A673 (cell line): ENCODE results near the gene ACE. TPM values are rescaled to one million over a fixed set of nuclear protein-coding genes. Genes with fewer than 3 reads are reported as not detected.

Experiments
- BruUV-seq: library from RNA; stranded (reverse); fragments of 400-500 nt; replicated peaks from 2 replicates; lab custom pipeline; 2021; lab: Mats Ljungman, UMichigan
- CTCF ChIA-PET: fragments of 300-600 bp; sonication (Branson Sonifier 250); formaldehyde crosslinking; loops from one replicate; lab custom pipeline; 2022; ENCODE audit warnings: antibody characterized with exemption; lab: Charles Lee
- POLR2A ChIA-PET: fragments of 300-600 bp; sonication (Branson Sonifier 250); formaldehyde crosslinking; loops from one replicate; lab custom pipeline; 2022; ENCODE audit warnings: antibody characterized with exemption; ENCODE audit not compliant: low non-redundant PET; lab: Charles Lee
- DNase-seq: peaks from one replicate; pipeline ENCODE4 v3.0.0-alpha.2; 2015; ENCODE audit warnings: low spot score
- H3K27ac ChIP-seq: fragments of 200-600 bp; sonication (generic); 2 replicates; pipeline ENCODE4 v1.5.1; 2016; ENCODE audit warnings: mixed run types, low read depth, mild to moderate bottlenecking, mixed read lengths, antibody characterized with exemption, low read length; ENCODE audit not compliant: poor library complexity, severe bottlenecking
- H3K27me3 ChIP-seq: fragments of 200-600 bp; sonication (generic); replicated peaks from 2 replicates; pipeline ENCODE4 v1.6.1; 2017; ENCODE audit warnings: mixed run types, low read depth, mild to moderate bottlenecking, mixed read lengths, antibody characterized with exemption, low read length; ENCODE audit not compliant: insufficient read depth, poor library complexity
- H3K36me3 ChIP-seq: fragments of 200-600 bp; sonication (generic); 2 replicates; pipeline ENCODE4 v1.6.1; 2016; ENCODE audit warnings: mixed run types, mild to moderate bottlenecking, mixed read lengths, antibody characterized with exemption, low read length; ENCODE audit not compliant: insufficient read depth, poor library complexity, severe bottlenecking
- H3K4me1 ChIP-seq: fragments of 200-600 bp; sonication (generic); 2 replicates; pipeline ENCODE4 v1.6.1; 2017; ENCODE audit warnings: mixed run types, mild to moderate bottlenecking, mixed read lengths, antibody characterized with exemption, low read length; ENCODE audit not compliant: insufficient read depth, poor library complexity, severe bottlenecking
- H3K4me3 ChIP-seq: fragments of 200-600 bp; sonication (generic); 2 replicates; pipeline ENCODE4 v1.5.1; 2016; ENCODE audit warnings: low read depth, mixed run types, mild to moderate bottlenecking, mixed read lengths, low read length; ENCODE audit not compliant: poor library complexity, severe bottlenecking
- H3K9me3 ChIP-seq: fragments of 200-600 bp; sonication (generic); 2 replicates; pipeline ENCODE4 v1.6.1; 2016; ENCODE audit warnings: mixed run types, low read depth, mild to moderate bottlenecking, mixed read lengths, antibody characterized with exemption, low read length; ENCODE audit not compliant: poor library complexity, severe bottlenecking
- CTCF ChIP-seq: fragments of 300-800, 200-600 bp; sonication (generic); conservative IDR thresholded peaks from 2 replicates; pipeline ENCODE4 v1.5.1; 2017; ENCODE audit warnings: low read depth, mild to moderate bottlenecking, antibody characterized with exemption, low read length, moderate library complexity, mixed read lengths
- EZH2 ChIP-seq: fragments of 200-600 bp; sonication (generic); IDR thresholded peaks from 2 replicates; pipeline ENCODE4 v1.6.1; 2017; ENCODE audit warnings: borderline replicate concordance, low read depth, mild to moderate bottlenecking, mixed read lengths, antibody characterized with exemption, low read length; ENCODE audit not compliant: poor library complexity, severe bottlenecking
- intact Hi-C: fragments of 100-400 bp; cut with micrococcal nuclease; formaldehyde crosslinking; loops from one replicate; pipeline ENCODE4 v1.10.0; 2022; ENCODE audit not compliant: unreplicated experiment
- total RNA-seq: library from RNA; stranded (reverse); gene quantifications from 2 replicates; pipeline ENCODE4 v1.2.3, GENCODE V29; 2021

The ACE gene
- total RNA-seq, 1 experiment from 2014 or later = 2.1 TPM

DNA sequence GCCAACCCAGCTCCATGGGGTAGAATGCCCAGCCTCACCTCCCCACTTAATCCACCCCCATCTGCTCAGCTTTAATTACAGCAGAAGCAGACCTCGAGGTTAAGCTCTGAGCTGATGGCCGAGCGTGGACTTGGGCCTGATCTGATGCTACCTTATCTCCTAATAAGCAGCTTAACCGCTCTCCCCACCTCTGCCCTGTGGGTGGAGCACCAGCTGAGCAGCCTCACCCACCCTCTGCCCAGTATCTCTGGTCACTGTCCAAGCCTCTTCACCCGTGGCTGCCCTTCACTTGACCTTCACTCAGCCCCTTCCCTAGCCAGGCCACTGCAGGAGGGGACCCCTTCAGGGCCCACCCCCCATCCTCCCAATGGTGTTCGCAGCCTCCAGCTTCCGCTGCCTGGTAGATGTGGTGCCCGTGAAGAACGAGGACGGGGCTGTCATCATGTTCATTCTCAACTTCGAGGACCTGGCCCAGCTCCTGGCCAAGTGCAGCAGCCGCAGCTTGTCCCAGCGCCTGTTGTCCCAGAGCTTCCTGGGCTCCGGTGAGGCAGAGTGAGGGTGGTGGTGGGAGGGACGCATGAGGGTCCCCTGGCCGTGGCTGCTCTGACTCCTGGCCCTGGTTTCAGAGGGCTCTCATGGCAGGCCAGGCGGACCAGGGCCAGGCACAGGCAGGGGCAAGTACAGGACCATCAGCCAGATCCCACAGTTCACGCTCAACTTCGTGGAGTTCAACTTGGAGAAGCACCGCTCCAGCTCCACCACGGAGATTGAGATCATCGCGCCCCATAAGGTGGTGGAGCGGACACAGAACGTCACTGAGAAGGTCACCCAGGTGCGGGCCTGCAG, 53.1 kb downstream of the ACE start:
- H3K4me1 ChIP-seq = no peaks in the 10 kb centered on the region
- POLR2A ChIA-PET = no interaction called here
- no peaks in the 10 kb centered on the region for H3K36me3 ChIP-seq
- H3K9me3 ChIP-seq = no peaks in the 10 kb centered on the region
- CTCF ChIA-PET = no interaction called here
- H3K27ac ChIP-seq = no peak overlapping the region
- DNase-seq = no peak
- TF ChIP-seq EZH2 = no peak
- no peak for TF ChIP-seq CTCF
- no TSS peak for BruUV-seq
- intact Hi-C loops = no loop called here
- H3K27me3 ChIP-seq = no peaks in the 10 kb centered on the region
- H3K4me3 ChIP-seq = no peak overlapping the region

- intact Hi-C loops = no loop called here
- BruUV-seq = no TSS peak
- Histone ChIP-seq H3K4me1 (no peaks in the 10 kb centered on the region), H3K27me3 (no peaks in the 10 kb centered on the region), H3K4me3 (no peak overlapping the region), H3K36me3 (no peaks in the 10 kb centered on the region), H3K27ac (no peak overlapping the region), H3K9me3 (no peaks in the 10 kb centered on the region)
- no peak for TF ChIP-seq CTCF
- TF ChIP-seq EZH2 = no peak
- ChIA-PET POLR2A (no interaction called here), CTCF (no interaction called here)
- DNase-seq = no peak
Observed at GRCh38 chr17:63530557-63531021, 53.7 kb downstream of the ACE start.

DNA sequence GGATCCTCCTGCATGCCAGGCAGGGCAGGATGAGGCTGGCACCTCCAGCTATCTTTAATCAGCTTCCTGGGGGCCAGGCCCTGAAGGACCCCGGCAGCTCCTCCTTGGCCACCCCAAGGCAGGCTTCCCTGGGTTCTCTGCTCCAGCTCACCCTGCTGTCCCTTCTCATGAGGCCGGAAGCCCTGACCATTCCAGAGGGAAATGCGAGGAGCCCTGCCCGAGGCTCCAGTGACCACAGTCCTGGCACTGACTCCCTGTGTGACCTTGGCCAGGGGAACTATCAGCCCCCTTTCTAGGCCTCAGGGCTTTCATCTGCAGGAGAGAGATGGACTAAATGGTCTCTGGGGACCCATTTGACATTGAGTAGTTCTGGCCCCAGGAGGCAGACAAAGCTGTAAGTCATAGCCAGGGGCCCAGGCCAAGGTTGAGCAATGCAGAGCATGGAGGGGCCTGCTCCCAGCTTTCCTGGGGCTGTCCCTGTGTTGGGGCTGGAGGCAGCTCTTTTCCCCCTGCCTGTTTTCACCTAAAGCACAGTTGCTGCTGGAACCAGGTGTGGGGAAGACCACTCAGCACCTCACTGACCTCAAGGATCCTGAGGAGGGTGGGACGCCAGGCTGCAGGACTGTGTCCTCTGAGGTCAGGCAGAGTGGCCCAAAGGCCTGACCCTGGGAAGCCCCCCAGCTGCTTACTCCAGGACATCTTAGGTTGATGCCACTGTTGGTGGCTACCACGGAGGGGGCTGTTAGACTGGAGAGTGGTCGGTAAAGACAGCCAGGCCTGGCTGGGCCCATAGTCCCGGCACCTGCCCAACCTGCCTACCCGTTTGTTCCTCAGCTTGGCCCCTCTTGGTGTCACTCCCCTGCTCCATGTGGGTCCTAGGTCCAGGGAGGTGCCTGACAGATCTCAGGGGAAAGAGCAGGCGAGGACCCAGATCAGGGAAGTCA, 54.4 kb downstream of the ACE start:
- Histone ChIP-seq H3K27ac (no peak overlapping the region), H3K36me3 (no peaks in the 10 kb centered on the region), H3K27me3 (no peaks in the 10 kb centered on the region), H3K4me1 (no peaks in the 10 kb centered on the region), H3K9me3 (no peaks in the 10 kb centered on the region), H3K4me3 (no peak overlapping the region)
- intact Hi-C loops = no loop called here
- TF ChIP-seq EZH2 = no peak
- no peak for DNase-seq
- BruUV-seq = no TSS peak
- ChIA-PET POLR2A (no interaction called here), CTCF (no interaction called here)
